ENCODE measurements around the gene TCF7L1.
"Not testable (repeated sequence)": the region's sequence is repeated elsewhere in the genome, so short reads cannot be mapped to it uniquely, and the experiment has no call there.

Gene TCF7L1

DNA sequence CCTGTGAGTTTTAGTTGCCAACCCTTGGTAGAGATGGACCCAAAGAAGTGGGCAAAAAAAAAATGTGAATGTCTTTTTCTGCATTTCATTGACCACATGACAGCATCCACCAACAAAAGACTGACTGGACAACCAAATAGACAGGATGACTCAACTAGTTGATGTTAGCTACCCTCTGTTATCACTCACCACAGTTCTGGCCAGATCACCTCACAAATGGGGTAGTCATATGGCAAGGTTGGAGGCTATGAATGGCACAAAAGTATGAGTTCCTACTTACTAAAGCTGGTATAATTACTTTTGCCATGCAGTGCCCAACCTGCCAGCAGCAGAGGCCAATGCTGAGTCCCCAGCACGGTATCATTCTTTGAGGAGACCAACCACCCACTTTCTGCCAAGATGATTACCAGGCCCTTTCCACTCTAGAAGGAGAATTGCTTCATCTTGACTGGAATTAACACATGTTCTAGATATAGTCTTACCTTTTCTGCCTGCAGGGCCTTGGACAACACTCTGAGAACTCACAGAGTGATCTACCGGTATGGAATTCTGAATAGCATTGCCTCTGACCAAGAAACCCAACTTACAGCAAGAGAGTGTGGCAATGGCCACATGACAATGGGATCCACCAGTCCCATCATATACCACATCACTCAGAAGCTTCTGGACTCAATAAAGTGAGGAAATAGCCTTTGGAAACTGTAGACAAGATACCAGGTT lies 20.1 kb upstream of the TCF7L1 start:
- in situ Hi-C loops (cut with HindIII; ENCODE audit: low sequenced_read_pairs) = no loop called here
- H3K4me3 ChIP-seq (ENCODE audit: low read depth, low read length) = no peak overlapping the region
- no peak for DNase-seq (ENCODE audit: low read depth, low spot score)
- TF ChIP-seq, protein P1, sequence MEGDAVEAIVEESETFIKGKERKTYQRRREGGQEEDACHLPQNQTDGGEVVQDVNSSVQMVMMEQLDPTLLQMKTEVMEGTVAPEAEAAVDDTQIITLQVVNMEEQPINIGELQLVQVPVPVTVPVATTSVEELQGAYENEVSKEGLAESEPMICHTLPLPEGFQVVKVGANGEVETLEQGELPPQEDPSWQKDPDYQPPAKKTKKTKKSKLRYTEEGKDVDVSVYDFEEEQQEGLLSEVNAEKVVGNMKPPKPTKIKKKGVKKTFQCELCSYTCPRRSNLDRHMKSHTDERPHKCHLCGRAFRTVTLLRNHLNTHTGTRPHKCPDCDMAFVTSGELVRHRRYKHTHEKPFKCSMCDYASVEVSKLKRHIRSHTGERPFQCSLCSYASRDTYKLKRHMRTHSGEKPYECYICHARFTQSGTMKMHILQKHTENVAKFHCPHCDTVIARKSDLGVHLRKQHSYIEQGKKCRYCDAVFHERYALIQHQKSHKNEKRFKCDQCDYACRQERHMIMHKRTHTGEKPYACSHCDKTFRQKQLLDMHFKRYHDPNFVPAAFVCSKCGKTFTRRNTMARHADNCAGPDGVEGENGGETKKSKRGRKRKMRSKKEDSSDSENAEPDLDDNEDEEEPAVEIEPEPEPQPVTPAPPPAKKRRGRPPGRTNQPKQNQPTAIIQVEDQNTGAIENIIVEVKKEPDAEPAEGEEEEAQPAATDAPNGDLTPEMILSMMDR (IDR thresholded peaks at IDR 0.05; ENCODE audit: low read depth, low read length) = no peak

DNA sequence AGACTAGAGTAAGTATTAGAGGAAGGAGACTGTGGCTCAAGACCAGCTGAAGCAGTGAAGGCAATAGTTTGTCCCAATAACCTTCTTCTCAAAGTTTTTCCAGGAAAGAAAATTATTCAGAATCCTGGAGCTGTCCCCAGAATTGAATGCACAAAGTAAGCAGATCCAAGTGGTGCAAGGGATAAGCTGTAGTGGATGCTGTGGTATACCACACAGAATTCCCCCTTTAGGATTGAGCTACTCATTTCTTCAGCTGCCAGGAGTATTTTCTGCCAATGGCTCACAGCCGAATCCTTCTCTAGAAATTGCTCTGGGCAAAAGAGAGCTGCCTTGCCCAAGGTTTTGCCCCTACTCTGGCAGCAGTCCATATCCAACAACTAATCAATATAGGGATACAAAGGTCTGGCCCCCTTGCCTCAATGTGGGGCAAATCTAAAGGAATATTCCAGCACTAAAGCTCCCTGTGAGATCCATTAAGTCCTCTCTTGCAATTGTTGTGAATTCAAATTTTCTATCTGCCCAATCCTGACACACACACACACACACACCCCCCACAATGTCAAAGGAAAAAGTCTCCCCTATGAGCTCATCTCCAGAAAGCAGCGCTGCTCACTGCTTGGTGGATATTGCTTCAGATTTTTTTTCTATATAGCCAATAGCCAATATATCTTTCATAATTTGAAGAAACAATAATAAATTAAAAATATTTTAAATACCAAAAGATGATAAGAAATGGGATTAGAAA lies 18.4 kb upstream of the TCF7L1 start:
- H3K4me3 ChIP-seq (ENCODE audit: low read depth, low read length) = no peak overlapping the region
- no peak for DNase-seq (ENCODE audit: low read depth, low spot score)
- in situ Hi-C loops (cut with HindIII; ENCODE audit: low sequenced_read_pairs) = no loop called here
- TF ChIP-seq, protein P1 (IDR thresholded peaks at IDR 0.05; ENCODE audit: low read depth, low read length) = no peak

DNA sequence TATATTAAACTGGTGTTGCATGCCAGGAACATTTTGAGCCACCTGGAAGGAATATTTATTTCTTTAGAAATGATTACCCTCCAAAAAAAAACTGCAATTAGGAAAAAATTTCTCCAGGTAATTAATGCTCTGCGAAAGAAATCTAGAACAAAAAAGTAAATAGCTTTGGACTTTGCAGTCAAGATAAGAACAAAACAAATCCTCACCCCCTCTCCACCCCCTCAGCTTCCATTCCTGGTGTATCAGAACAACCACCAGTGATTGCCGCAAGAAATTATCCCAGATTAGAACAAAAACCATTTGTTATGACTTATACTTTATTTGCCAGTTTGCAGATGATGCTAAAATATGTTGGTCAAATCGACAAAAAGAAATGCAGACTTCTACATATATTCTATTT lies 17.0 kb upstream of the TCF7L1 start:
- no peak for DNase-seq (ENCODE audit: low read depth, low spot score)
- in situ Hi-C loops (cut with HindIII; ENCODE audit: low sequenced_read_pairs) = no loop called here
- TF ChIP-seq, protein P1 (IDR thresholded peaks at IDR 0.05; ENCODE audit: low read depth, low read length) = no peak

DNA sequence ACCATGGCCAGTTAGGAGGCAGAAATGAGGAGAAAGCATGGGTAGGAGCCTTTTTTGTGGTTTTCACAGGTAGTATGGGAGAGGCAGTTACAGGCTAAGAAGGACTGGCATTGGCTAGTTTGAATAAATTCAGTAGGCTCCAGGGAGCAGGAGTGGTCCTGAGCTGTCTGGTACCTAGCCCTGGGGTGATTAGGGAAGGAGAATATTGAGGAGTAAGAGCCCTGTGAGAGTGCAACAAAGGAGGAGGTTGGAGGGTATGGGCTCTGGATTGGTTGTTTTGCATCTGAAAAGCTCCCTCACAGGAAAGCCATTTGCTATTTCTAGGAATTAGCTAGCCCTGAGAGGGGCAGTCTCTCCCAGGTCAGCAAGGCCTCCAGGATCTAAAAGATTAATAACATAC lies 13.3 kb upstream of the TCF7L1 start:
- in situ Hi-C loops (cut with HindIII; ENCODE audit: low sequenced_read_pairs) = no loop called here
- no peak for DNase-seq (ENCODE audit: low read depth, low spot score)
- TF ChIP-seq, protein P1 (IDR thresholded peaks at IDR 0.05; ENCODE audit: low read depth, low read length) = no peak
- H3K4me3 ChIP-seq (ENCODE audit: low read depth, low read length) = no peak overlapping the region

More for the DNA sequence above, 17.0 kb upstream of the TCF7L1 start:
- no peak overlapping the region for H3K4me3 ChIP-seq (ENCODE audit: low read depth, low read length)

DNA sequence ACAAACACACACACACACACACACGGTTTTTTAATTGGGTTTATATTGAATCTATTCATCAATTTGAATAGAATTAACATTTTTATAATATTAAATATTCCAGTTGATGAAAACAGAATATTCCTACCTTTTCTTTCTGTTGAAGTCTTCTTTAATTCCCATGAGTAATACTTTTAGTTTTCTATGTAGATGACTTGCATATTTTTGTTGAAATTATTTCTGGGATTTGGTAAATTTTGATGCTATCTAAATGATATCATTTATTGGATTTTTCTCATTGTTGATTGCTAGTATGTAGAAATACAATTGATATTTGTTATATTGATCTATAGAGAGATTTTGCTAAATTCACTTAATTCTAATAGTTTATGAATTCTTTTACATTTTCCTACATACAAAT lies 12.8 kb upstream of the TCF7L1 start:
- no peak for DNase-seq (ENCODE audit: low read depth, low spot score)
- TF ChIP-seq, protein P1 (IDR thresholded peaks at IDR 0.05; ENCODE audit: low read depth, low read length) = no peak
- no peak overlapping the region for H3K4me3 ChIP-seq (ENCODE audit: low read depth, low read length)
- in situ Hi-C loops (cut with HindIII; ENCODE audit: low sequenced_read_pairs) = no loop called here

DNA sequence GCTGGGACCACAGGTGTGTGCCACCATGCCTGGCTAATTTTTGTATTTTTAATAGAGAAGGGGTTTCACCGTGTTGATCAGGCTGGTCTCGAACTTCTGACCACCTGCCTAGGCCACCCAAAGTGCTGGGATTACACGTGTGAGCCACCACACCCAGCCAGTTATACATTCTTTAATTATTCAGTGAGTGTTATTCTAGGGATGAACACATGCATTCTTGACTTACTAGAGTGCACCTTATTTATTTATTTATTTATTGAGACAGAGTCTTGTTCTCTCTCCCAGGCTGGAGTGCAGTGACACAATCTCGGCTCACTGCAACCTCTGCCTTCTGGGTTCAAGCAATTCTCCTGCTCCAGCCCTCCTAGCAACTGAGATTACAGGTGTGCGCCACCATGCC lies 6.7 kb upstream of the TCF7L1 start:
- DNase-seq (ENCODE audit: low read depth, low spot score); H3K4me3 ChIP-seq (ENCODE audit: low read depth, low read length); in situ Hi-C loops (cut with HindIII; ENCODE audit: low sequenced_read_pairs): not testable (repeated sequence)

DNA sequence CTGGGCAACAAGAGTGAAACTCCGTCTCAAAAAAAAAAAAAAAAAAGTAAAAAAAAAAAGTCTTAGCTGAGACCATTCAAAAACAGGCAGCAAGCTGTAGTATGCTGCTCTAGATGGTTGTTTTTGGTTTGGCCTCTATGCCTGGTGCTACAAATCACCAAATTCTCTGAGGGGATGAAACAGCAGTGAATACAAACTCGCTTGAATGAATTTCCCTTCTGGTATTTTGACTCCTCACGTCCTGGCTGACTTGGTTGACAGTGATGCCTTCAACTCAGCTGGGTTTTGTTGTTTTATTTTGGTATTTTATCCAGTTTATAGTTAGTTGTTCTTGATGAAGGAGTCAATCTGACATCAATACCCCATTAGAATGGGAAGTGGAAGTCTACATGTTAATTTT lies 3.3 kb upstream of the TCF7L1 start:
- TF ChIP-seq, protein P1 (IDR thresholded peaks at IDR 0.05; ENCODE audit: low read depth, low read length) = no peak
- H3K4me3 ChIP-seq (ENCODE audit: low read depth, low read length) = no peak overlapping the region
- no peak for DNase-seq (ENCODE audit: low read depth, low spot score)
- in situ Hi-C loops (cut with HindIII; ENCODE audit: low sequenced_read_pairs) = no loop called here
